Measurements from ENCODE around the gene CALD1.

- TF ChIP-seq CTCF (IDR thresholded peaks at IDR 0.05; ENCODE audit: insufficient read depth, low read length) = no peak
- TF ChIP-seq REST (IDR thresholded peaks at IDR 0.05; ENCODE audit: insufficient replicate concordance, low read depth) = no peak
- no peak for TF ChIP-seq GABPA (IDR thresholded peaks at IDR 0.05; ENCODE audit: low read depth)
- TF ChIP-seq POLR2AphosphoS5 (IDR thresholded peaks at IDR 0.05; ENCODE audit: low read depth) = no peak
Measured at GRCh38 chr7:134842062-134842461, 62.6 kb downstream of the CALD1 start.

Measured in HL-60 (cell line).